ENCODE results near the gene RGMA.

RGMA gene

GRCh38 chr15:93124126-93124525 is 35.1 kb upstream of the RGMA start:
- no peaks in the 10 kb centered on the region for H3K4me1 ChIP-seq (ENCODE audit: control insufficient read depth, insufficient read depth, low read length, poor library complexity, severe bottlenecking)
- H3K27me3 ChIP-seq (replicated peaks; ENCODE audit: control insufficient read depth, insufficient read depth, low read length, poor library complexity, severe bottlenecking): no peaks in the 10 kb centered on the region
- DNase-seq: no peak

GRCh38 chr15:93121973-93122910 is 33.2 kb upstream of the RGMA start:
- H3K27me3 ChIP-seq (replicated peaks; ENCODE audit: control insufficient read depth, insufficient read depth, low read length, poor library complexity, severe bottlenecking): no peaks in the 10 kb centered on the region
- no peak overlapping the region for H3K27ac ChIP-seq (ENCODE audit: insufficient read depth, low read length, poor library complexity, severe bottlenecking)
- H3K36me3 ChIP-seq (ENCODE audit: control insufficient read depth, insufficient read depth, low read length): no peaks in the 10 kb centered on the region
- H3K4me1 ChIP-seq (ENCODE audit: control insufficient read depth, insufficient read depth, low read length, poor library complexity, severe bottlenecking): no peaks in the 10 kb centered on the region
- H3K4me3 ChIP-seq (ENCODE audit: insufficient read depth, low read depth, low read length, poor library complexity, severe bottlenecking): no peak overlapping the region
- DNase-seq: no peak
- no peaks in the 10 kb centered on the region for H3K9me3 ChIP-seq (ENCODE audit: control insufficient read depth, low read length)

More at GRCh38 chr15:93124126-93124525, 35.1 kb upstream of the RGMA start:
- Histone ChIP-seq H3K27ac (ENCODE audit: insufficient read depth, low read length, poor library complexity, severe bottlenecking) (no peak overlapping the region), H3K9me3 (ENCODE audit: control insufficient read depth, low read length) (no peaks in the 10 kb centered on the region), H3K36me3 (ENCODE audit: control insufficient read depth, insufficient read depth, low read length) (no peaks in the 10 kb centered on the region), H3K4me3 (ENCODE audit: insufficient read depth, low read depth, low read length, poor library complexity, severe bottlenecking) (no peak overlapping the region)

- H3K27me3 ChIP-seq (replicated peaks; ENCODE audit: control insufficient read depth, insufficient read depth, low read length, poor library complexity, severe bottlenecking): no peaks in the 10 kb centered on the region
- H3K36me3 ChIP-seq (ENCODE audit: control insufficient read depth, insufficient read depth, low read length): no peaks in the 10 kb centered on the region
- no peaks in the 10 kb centered on the region for H3K9me3 ChIP-seq (ENCODE audit: control insufficient read depth, low read length)
- H3K27ac ChIP-seq (ENCODE audit: insufficient read depth, low read length, poor library complexity, severe bottlenecking): no peak overlapping the region
- no peak overlapping the region for H3K4me3 ChIP-seq (ENCODE audit: insufficient read depth, low read depth, low read length, poor library complexity, severe bottlenecking)
- DNase-seq: no peak
- no peaks in the 10 kb centered on the region for H3K4me1 ChIP-seq (ENCODE audit: control insufficient read depth, insufficient read depth, low read length, poor library complexity, severe bottlenecking)
These were observed 32.1 kb upstream of the RGMA start for GRCh38 chr15:93121107-93121506.

- H3K4me1 ChIP-seq (ENCODE audit: control insufficient read depth, insufficient read depth, low read length, poor library complexity, severe bottlenecking): no peaks in the 10 kb centered on the region
- no peaks in the 10 kb centered on the region for H3K27me3 ChIP-seq (replicated peaks; ENCODE audit: control insufficient read depth, insufficient read depth, low read length, poor library complexity, severe bottlenecking)
- H3K9me3 ChIP-seq (ENCODE audit: control insufficient read depth, low read length): no peaks in the 10 kb centered on the region
- no peak overlapping the region for H3K27ac ChIP-seq (ENCODE audit: insufficient read depth, low read length, poor library complexity, severe bottlenecking)
- no peak for DNase-seq
- H3K4me3 ChIP-seq (ENCODE audit: insufficient read depth, low read depth, low read length, poor library complexity, severe bottlenecking): no peak overlapping the region
- no peaks in the 10 kb centered on the region for H3K36me3 ChIP-seq (ENCODE audit: control insufficient read depth, insufficient read depth, low read length)
These were observed 29.9 kb upstream of the RGMA start for GRCh38 chr15:93118904-93119303.

GRCh38 chr15:93111451-93111850 is 22.4 kb upstream of the RGMA start:
- Histone ChIP-seq H3K36me3 (ENCODE audit: control insufficient read depth, insufficient read depth, low read length) (no peaks in the 10 kb centered on the region), H3K27ac (ENCODE audit: insufficient read depth, low read length, poor library complexity, severe bottlenecking) (no peak overlapping the region), H3K9me3 (ENCODE audit: control insufficient read depth, low read length) (no peaks in the 10 kb centered on the region), H3K27me3 (replicated peaks; ENCODE audit: control insufficient read depth, insufficient read depth, low read length, poor library complexity, severe bottlenecking) (peaks cover 11% of the 10 kb centered on the region), H3K4me1 (ENCODE audit: control insufficient read depth, insufficient read depth, low read length, poor library complexity, severe bottlenecking) (no peaks in the 10 kb centered on the region), H3K4me3 (ENCODE audit: insufficient read depth, low read depth, low read length, poor library complexity, severe bottlenecking) (no peak overlapping the region)
- DNase-seq: no peak

- DNase-seq: no peak
- Histone ChIP-seq H3K27me3 (replicated peaks; ENCODE audit: control insufficient read depth, insufficient read depth, low read length, poor library complexity, severe bottlenecking) (peaks cover 11% of the 10 kb centered on the region), H3K27ac (ENCODE audit: insufficient read depth, low read length, poor library complexity, severe bottlenecking) (no peak overlapping the region)
These were observed 21.6 kb upstream of the RGMA start for GRCh38 chr15:93110502-93111040.

GRCh38 chr15:93109336-93110102 is 20.5 kb upstream of the RGMA start:
- H3K9me3 ChIP-seq (ENCODE audit: control insufficient read depth, low read length): no peaks in the 10 kb centered on the region

More at GRCh38 chr15:93110502-93111040, 21.6 kb upstream of the RGMA start:
- H3K4me1 ChIP-seq (ENCODE audit: control insufficient read depth, insufficient read depth, low read length, poor library complexity, severe bottlenecking): no peaks in the 10 kb centered on the region
- H3K36me3 ChIP-seq (ENCODE audit: control insufficient read depth, insufficient read depth, low read length): no peaks in the 10 kb centered on the region
- no peak overlapping the region for H3K4me3 ChIP-seq (ENCODE audit: insufficient read depth, low read depth, low read length, poor library complexity, severe bottlenecking)
- H3K9me3 ChIP-seq (ENCODE audit: control insufficient read depth, low read length): no peaks in the 10 kb centered on the region

GRCh38 chr15:93107646-93108045 is 18.6 kb upstream of the RGMA start:
- Histone ChIP-seq H3K4me1 (ENCODE audit: control insufficient read depth, insufficient read depth, low read length, poor library complexity, severe bottlenecking) (no peaks in the 10 kb centered on the region), H3K4me3 (ENCODE audit: insufficient read depth, low read depth, low read length, poor library complexity, severe bottlenecking) (no peak overlapping the region), H3K27ac (ENCODE audit: insufficient read depth, low read length, poor library complexity, severe bottlenecking) (no peak overlapping the region), H3K27me3 (replicated peaks; ENCODE audit: control insufficient read depth, insufficient read depth, low read length, poor library complexity, severe bottlenecking) (peaks cover 11% of the 10 kb centered on the region), H3K9me3 (ENCODE audit: control insufficient read depth, low read length) (no peaks in the 10 kb centered on the region), H3K36me3 (ENCODE audit: control insufficient read depth, insufficient read depth, low read length) (no peaks in the 10 kb centered on the region)
- DNase-seq: no peak

More at GRCh38 chr15:93109336-93110102, 20.5 kb upstream of the RGMA start:
- H3K4me1 ChIP-seq (ENCODE audit: control insufficient read depth, insufficient read depth, low read length, poor library complexity, severe bottlenecking): no peaks in the 10 kb centered on the region
- peaks cover 11% of the 10 kb centered on the region for H3K27me3 ChIP-seq (replicated peaks; ENCODE audit: control insufficient read depth, insufficient read depth, low read length, poor library complexity, severe bottlenecking)
- no peaks in the 10 kb centered on the region for H3K36me3 ChIP-seq (ENCODE audit: control insufficient read depth, insufficient read depth, low read length)
- no peak for DNase-seq
- no peak overlapping the region for H3K4me3 ChIP-seq (ENCODE audit: insufficient read depth, low read depth, low read length, poor library complexity, severe bottlenecking)
- H3K27ac ChIP-seq (ENCODE audit: insufficient read depth, low read length, poor library complexity, severe bottlenecking): no peak overlapping the region

GRCh38 chr15:93105485-93105884 is 16.5 kb upstream of the RGMA start:
- Histone ChIP-seq H3K4me1 (ENCODE audit: control insufficient read depth, insufficient read depth, low read length, poor library complexity, severe bottlenecking) (no peaks in the 10 kb centered on the region), H3K27ac (ENCODE audit: insufficient read depth, low read length, poor library complexity, severe bottlenecking) (no peak overlapping the region), H3K36me3 (ENCODE audit: control insufficient read depth, insufficient read depth, low read length) (no peaks in the 10 kb centered on the region), H3K27me3 (replicated peaks; ENCODE audit: control insufficient read depth, insufficient read depth, low read length, poor library complexity, severe bottlenecking) (peaks cover 11% of the 10 kb centered on the region), H3K9me3 (ENCODE audit: control insufficient read depth, low read length) (no peaks in the 10 kb centered on the region), H3K4me3 (ENCODE audit: insufficient read depth, low read depth, low read length, poor library complexity, severe bottlenecking) (no peak overlapping the region)
- no peak for DNase-seq
